Common myeloid progenitor, CD34-positive (primary cell): Measurements from ENCODE around the gene IL22RA1.

Source experiments
- CTCF ChIA-PET: fragments of 350-600 bp; sonication (Branson Sonifier 250); formaldehyde crosslinking; loops from one replicate; lab custom pipeline; 2021; ENCODE audit warnings: antibody characterized with exemption; lab: Charles Lee
- POLR2A ChIA-PET: fragments of 350-600 bp; sonication (Branson Sonifier 250); formaldehyde crosslinking; loops from one replicate; lab custom pipeline; 2021; ENCODE audit warnings: antibody characterized with exemption; lab: Charles Lee
- DNase-seq, 3 donors: peaks; one replicate each; pipeline versions ENCODE4 v3.0.0 to v3.0.0-alpha.2; 2013
- H3K27ac ChIP-seq, 2 experiments: 1 replicate in 1 of 2; 2 replicates in 1 of 2; pipeline ENCODE4 v1.7.0; 2013; ENCODE audit warnings: inconsistent platforms in 2 of 2, low read length in 2 of 2, mild to moderate bottlenecking in 2 of 2, low read depth in 1 of 2, moderate library complexity in 1 of 2; ENCODE audit not compliant: severe bottlenecking in 2 of 2, insufficient read depth in 1 of 2, poor library complexity in 1 of 2
- H3K27me3 ChIP-seq, 5 experiments: replicated peaks in 2 of 5; 1 replicate in 3 of 5; 2 replicates in 2 of 5; pipeline versions ENCODE4 v1.6.1 to v1.7.0; 2013; ENCODE audit warnings: low read length in 4 of 5, mild to moderate bottlenecking in 2 of 5, moderate library complexity in 2 of 5, inconsistent platforms in 1 of 5; ENCODE audit not compliant: insufficient read depth in 5 of 5, control insufficient read depth in 4 of 5
- H3K36me3 ChIP-seq, 4 experiments: 1 replicate in 2 of 4; 2 replicates in 2 of 4; pipeline versions ENCODE4 v1.6.1 to v1.7.0; 2013; ENCODE audit warnings: low read length in 3 of 4, control low read depth in 1 of 4, mild to moderate bottlenecking in 1 of 4; ENCODE audit not compliant: control insufficient read depth in 4 of 4, insufficient read depth in 4 of 4
- H3K4me1 ChIP-seq, 4 experiments: 1 replicate in 3 of 4; 2 replicates in 1 of 4; pipeline versions ENCODE4 v1.6.1 to v1.7.1; 2013; ENCODE audit warnings: low read length in 3 of 4, mild to moderate bottlenecking in 3 of 4, control low read depth in 1 of 4, inconsistent platforms in 1 of 4, moderate library complexity in 1 of 4; ENCODE audit not compliant: control insufficient read depth in 4 of 4, insufficient read depth in 4 of 4; ENCODE audit errors: control extremely low read depth in 1 of 4
- H3K4me3 ChIP-seq, 7 experiments: 1 replicate in 4 of 7; 2 replicates in 3 of 7; pipeline versions ENCODE4 v1.5.1 to v1.7.0; 2013; ENCODE audit warnings: mild to moderate bottlenecking in 7 of 7, low read length in 6 of 7, moderate library complexity in 6 of 7, inconsistent platforms in 2 of 7, low read depth in 2 of 7, control low read depth in 1 of 7; ENCODE audit not compliant: insufficient read depth in 4 of 7, control insufficient read depth in 1 of 7; ENCODE audit errors: extremely low read depth in 1 of 7
- H3K9me3 ChIP-seq, 5 experiments: 1 replicate in 4 of 5; 2 replicates in 1 of 5; pipeline versions ENCODE4 v1.6.1 to v1.7.1; 2013; ENCODE audit warnings: low read length in 4 of 5, mild to moderate bottlenecking in 2 of 5, inconsistent platforms in 1 of 5, low read depth in 1 of 5, moderate library complexity in 1 of 5; ENCODE audit not compliant: control insufficient read depth in 4 of 5, insufficient read depth in 2 of 5; ENCODE audit errors: control extremely low read depth in 1 of 5
- WGBS: methylation state at CpG from one replicate; pipeline ENCODE4 v1.1.5; 2013; ENCODE audit not compliant: insufficient coverage; 5-methylcytosine and 5-hydroxymethylcytosine counted together

The IL22RA1 gene

GRCh38 chr1:24122776-24123175 is 20.2 kb downstream of the IL22RA1 start:
- ChIA-PET POLR2A (no interaction called here), CTCF (no interaction called here)
- H3K9me3 ChIP-seq = no peaks in the 10 kb centered on the region
- H3K4me1 ChIP-seq = no peaks in the 10 kb centered on the region
- 94% methylated on average over 7 of the region's 7 CpGs for WGBS
- no peaks in the 10 kb centered on the region for H3K36me3 ChIP-seq
- no peak overlapping the region for H3K4me3 ChIP-seq
- H3K27ac ChIP-seq = no peak overlapping the region
- H3K27me3 ChIP-seq = peaks cover 0 to 6% (median 0%) of the 10 kb centered on the region in 5 experiments
- DNase-seq = no peak

- WGBS = 92% methylated on average over 14 of the region's 14 CpGs
- DNase-seq = no peak
- no peak overlapping the region for H3K4me3 ChIP-seq
- H3K27me3 ChIP-seq = peaks cover 0 to 6% (median 4%) of the 10 kb centered on the region in 5 experiments
- no peaks in the 10 kb centered on the region for H3K36me3 ChIP-seq
- ChIA-PET POLR2A (no interaction called here), CTCF (no interaction called here)
- no peaks in the 10 kb centered on the region for H3K9me3 ChIP-seq
- H3K4me1 ChIP-seq = no peaks in the 10 kb centered on the region
- H3K27ac ChIP-seq = no peak overlapping the region
These were observed 21.5 kb downstream of the IL22RA1 start for GRCh38 chr1:24121406-24121805.

- no peak overlapping the region for H3K27ac ChIP-seq
- no peak overlapping the region for H3K4me3 ChIP-seq
- CTCF ChIA-PET = no interaction called here
- no peaks in the 10 kb centered on the region for H3K9me3 ChIP-seq
- no peaks in the 10 kb centered on the region for H3K4me1 ChIP-seq
- H3K27me3 ChIP-seq = peaks cover 0 to 8% (median 5%) of the 10 kb centered on the region in 5 experiments
- POLR2A ChIA-PET = no interaction called here
- 87% methylated on average over 3 of the region's 3 CpGs for WGBS
- H3K36me3 ChIP-seq = no peaks in the 10 kb centered on the region
- DNase-seq = no peak
These were observed 22.0 kb downstream of the IL22RA1 start for GRCh38 chr1:24120965-24121364.

- Histone ChIP-seq H3K36me3 (no peaks in the 10 kb centered on the region), H3K9me3 (no peaks in the 10 kb centered on the region)
- POLR2A ChIA-PET = no interaction called here
These were observed 22.8 kb downstream of the IL22RA1 start for GRCh38 chr1:24119859-24120756.

GRCh38 chr1:24119489-24119858 is 23.5 kb downstream of the IL22RA1 start:
- Histone ChIP-seq H3K36me3 (no peaks in the 10 kb centered on the region), H3K27ac (no peak overlapping the region), H3K4me3 (no peak overlapping the region), H3K9me3 (no peaks in the 10 kb centered on the region), H3K27me3 (peaks cover 0 to 9% (median 7%) of the 10 kb centered on the region in 5 experiments), H3K4me1 (no peaks in the 10 kb centered on the region)
- 77% methylated on average over 3 of the region's 5 CpGs for WGBS
- DNase-seq = no peak
- POLR2A ChIA-PET = no interaction called here
- CTCF ChIA-PET = interaction anchor here (1.4 kb wide), 1 partner anchor 31 kb away, joined by 4 read pairs; no protein-coding TSS in a partner anchor

More at GRCh38 chr1:24119859-24120756, 22.8 kb downstream of the IL22RA1 start:
- H3K27ac ChIP-seq = no peak overlapping the region
- WGBS = 81% methylated on average over 14 of the region's 17 CpGs
- CTCF ChIA-PET = interaction anchor here (1.4 kb wide), 1 partner anchor 30 kb away, joined by 4 read pairs; no protein-coding TSS in a partner anchor
- H3K4me3 ChIP-seq = no peak overlapping the region
- DNase-seq = no peak
- no peaks in the 10 kb centered on the region for H3K4me1 ChIP-seq
- H3K27me3 ChIP-seq = peaks cover 0 to 9% (median 6%) of the 10 kb centered on the region in 5 experiments

- H3K4me3 ChIP-seq = no peak overlapping the region
- no peak overlapping the region for H3K27ac ChIP-seq
- no peak for DNase-seq
- 63% methylated on average over 4 of the region's 8 CpGs for whole genome bisulfite sequencing
- no peaks in the 10 kb centered on the region for H3K36me3 ChIP-seq
- CTCF ChIA-PET = no interaction called here
- H3K4me1 ChIP-seq = no peaks in the 10 kb centered on the region
- no peaks in the 10 kb centered on the region for H3K9me3 ChIP-seq
- H3K27me3 ChIP-seq = peaks cover 0 to 12% (median 7%) of the 10 kb centered on the region in 5 experiments
- POLR2A ChIA-PET = no interaction called here
These were observed 24.3 kb downstream of the IL22RA1 start for GRCh38 chr1:24118410-24119242.
